Mammary epithelial cell (primary cell): ENCODE measurements around the gene OTX2.

ENCODE experiments used
- CTCF ChIP-seq, 2 donors: IDR thresholded peaks in 1 of 2; conservative IDR thresholded peaks in 1 of 2; 2 replicates each; pipeline ENCODE4 v1.5.1; 2011 to 2012; ENCODE audit warnings: inconsistent platforms in 2 of 2, low read length in 2 of 2, mild to moderate bottlenecking in 2 of 2, control low read depth in 1 of 2, low read depth in 1 of 2; ENCODE audit not compliant: insufficient read depth in 1 of 2; ENCODE audit errors: extremely low read depth in 1 of 2
- EZH2 ChIP-seq: IDR thresholded peaks from 2 replicates; pipeline ENCODE4 v1.6.1; 2012; ENCODE audit warnings: low read length, inconsistent platforms, borderline replicate concordance

- TF ChIP-seq EZH2 (no peak), CTCF (conservative IDR thresholded peaks at IDR 0.05 in 1 of 2, IDR thresholded peaks at IDR 0.05 in 1 of 2; ENCODE audit: extremely low read depth in 1 of 2, insufficient read depth in 1 of 2, low read depth in 1 of 2, low read length in 2 of 2) (no peak)
Measured at GRCh38 chr14:56855891-56856461, 45.7 kb upstream of the OTX2 start.
